ENCODE data around the gene CNOT6.

DNA sequence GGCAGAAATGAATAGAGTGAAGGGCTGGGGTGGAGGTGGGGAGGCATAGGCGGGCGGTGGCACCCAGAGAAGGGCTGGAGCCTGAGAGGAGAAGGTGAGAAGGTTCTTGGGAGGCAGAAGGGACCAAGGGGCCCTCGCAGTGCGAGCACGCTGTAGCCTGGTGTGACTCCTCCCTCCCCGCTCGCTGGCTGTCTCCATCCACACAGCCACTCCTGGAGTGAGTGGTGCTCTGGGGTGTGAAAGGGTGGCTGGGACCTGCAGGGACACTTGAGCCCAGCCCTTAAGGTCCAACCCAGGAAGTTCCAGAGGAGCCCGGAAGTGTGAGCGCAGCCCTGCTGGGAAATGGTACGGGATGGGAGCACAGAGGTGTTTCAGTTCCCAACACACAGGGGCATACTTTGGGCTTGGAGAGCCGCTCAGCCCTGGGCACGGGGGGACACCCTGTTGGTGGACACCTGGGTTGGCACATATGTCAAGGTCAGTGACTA, 106.4 kb downstream of the CNOT6 start:
- TF ChIP-seq POLR2AphosphoS5 (IDR thresholded peaks at IDR 0.05) (no peak), CTCF (IDR thresholded peaks at IDR 0.05) (no peak)
